Activated CD8-positive, alpha-beta memory T cell treated with anti-CD3 and anti-CD28 coated beads for 1 hour (primary cell): Measurements from ENCODE around the gene BRSK1.

Source experiments
- DNase-seq, 2 donors: peaks; one replicate each; pipeline ENCODE4 v3.0.0-alpha.2; 2020; ENCODE audit warnings: low read depth in 1 of 2; ENCODE audit errors: extremely low read depth in 1 of 2

BRSK1 gene

DNA sequence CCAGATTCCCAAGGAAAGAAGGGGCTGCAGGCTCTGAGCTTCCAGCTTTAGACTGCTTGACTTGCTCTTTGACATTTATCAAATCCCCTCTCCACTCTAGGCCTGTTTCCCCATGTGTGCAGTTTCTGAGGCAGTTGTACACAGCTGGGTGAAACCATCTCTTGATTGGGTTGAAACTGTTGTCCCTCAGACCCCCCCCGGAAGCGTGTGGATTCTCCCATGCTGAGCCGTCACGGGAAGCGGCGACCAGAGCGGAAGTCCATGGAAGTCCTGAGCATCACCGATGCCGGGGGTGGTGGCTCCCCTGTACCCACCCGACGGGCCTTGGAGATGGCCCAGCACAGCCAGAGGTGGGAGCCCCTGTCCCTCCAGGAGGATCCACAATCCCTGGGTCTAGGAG lies 19.7 kb downstream of the BRSK1 start:
- no peak for DNase-seq

GRCh38 chr19:55304279-55304978 lies 20.6 kb downstream of the BRSK1 start:
- DNase-seq = no peak

DNA sequence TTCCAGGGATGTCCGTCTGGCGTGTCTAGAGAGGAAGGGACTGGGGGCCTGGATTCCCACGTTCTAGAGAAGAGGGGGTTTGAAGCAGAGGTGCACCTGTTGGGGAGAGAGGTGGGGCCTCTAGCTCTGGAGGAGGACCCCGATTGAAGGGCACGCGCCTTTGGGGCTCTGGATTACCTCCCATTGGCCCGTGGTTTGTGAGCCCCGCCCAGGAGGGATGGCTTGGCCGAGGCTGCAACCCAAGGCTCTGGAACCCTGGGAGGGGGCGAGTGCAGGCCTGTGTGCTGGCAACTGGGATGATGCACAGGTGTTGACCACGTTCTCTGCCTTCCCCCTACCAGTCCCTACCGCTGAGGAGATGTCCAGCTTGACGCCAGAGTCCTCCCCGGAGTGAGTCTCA lies 21.2 kb downstream of the BRSK1 start:
- DNase-seq = no peak

GRCh38 chr19:55305491-55305890 lies 21.7 kb downstream of the BRSK1 start:
- DNase-seq = no peak

- DNase-seq = no peak
These were observed 22.3 kb downstream of the BRSK1 start for GRCh38 chr19:55305983-55306562.

DNA sequence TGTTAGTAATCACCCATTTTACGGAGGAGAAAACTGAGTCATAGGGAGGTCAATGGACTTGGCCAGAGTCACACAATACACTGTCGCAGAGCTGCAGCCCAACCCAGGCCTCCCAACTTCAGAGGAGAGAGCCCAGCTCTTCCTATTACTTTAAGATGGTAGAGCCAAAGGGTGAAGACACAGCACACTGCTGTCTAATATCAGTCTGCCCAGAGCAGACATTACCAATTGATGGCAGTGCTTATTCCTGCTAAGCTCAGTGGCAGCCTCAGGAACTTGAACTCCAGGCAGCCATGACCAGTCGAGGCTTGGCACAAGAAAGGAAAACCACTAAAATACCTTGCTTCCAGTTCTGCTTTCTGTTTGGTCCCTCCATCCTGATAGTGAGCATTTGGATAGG lies 22.9 kb downstream of the BRSK1 start:
- no peak for DNase-seq

- DNase-seq = no peak
These were observed 24.5 kb downstream of the BRSK1 start for GRCh38 chr19:55308281-55308680.

DNA sequence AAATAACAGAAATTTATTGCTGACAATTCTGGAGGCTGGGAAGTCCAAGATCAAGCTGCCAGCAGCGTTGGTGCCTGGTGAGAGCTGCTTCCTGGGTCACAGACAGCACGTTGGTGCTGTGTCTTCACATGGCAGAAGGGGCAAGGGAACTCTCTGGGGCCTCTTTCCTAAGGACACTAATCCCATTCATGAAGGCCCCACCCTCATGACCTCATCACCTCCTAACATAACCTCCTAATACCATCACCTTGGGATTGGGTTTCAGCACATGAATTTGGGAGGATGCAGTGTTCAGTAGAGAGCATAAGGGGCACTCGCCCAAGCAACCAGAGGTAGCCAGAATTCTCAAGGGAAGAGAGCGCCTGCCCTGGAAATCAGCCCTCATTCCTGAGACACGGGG lies 25.7 kb downstream of the BRSK1 start:
- no peak for DNase-seq

GRCh38 chr19:55310498-55310897 lies 26.7 kb downstream of the BRSK1 start:
- no peak for DNase-seq

DNA sequence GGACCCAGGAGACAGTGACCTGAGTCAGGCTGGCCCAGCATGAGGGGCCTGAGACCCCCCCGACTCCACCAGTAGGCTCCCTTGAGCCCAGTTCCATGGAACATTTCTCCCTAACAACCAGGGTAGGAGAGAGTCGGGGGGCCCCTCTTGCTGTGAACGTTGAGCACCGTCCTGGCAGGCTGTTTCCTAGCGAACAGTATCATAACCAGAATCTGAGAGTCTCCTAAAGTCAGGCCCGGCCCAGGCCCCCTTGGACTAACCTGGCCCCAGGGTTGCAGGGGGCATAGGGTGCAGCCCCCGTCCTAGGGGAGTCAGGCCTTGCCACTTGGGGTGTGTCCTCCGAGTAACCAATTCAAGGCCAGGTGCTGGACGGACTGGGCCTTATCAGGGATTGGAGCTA lies 27.6 kb downstream of the BRSK1 start:
- no peak for DNase-seq

DNA sequence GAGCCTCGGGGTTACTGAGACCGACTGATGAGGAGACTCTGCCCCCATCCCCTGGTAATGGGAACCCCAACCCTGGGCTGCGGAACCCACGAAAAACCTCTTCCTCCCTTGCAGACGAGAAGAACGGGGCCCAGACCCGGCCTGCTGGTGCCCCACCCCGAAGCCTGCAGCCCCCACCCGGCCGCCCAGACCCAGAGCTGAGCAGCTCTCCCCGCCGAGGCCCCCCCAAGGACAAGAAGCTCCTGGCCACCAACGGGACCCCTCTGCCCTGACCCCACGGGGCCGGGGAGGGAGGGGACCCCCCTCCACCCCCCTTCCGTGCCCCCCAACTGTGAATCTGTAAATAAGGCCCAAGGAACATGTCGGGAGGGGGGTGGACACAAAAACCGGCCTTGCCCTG lies 28.0 kb downstream of the BRSK1 start:
- DNase-seq = no peak

DNA sequence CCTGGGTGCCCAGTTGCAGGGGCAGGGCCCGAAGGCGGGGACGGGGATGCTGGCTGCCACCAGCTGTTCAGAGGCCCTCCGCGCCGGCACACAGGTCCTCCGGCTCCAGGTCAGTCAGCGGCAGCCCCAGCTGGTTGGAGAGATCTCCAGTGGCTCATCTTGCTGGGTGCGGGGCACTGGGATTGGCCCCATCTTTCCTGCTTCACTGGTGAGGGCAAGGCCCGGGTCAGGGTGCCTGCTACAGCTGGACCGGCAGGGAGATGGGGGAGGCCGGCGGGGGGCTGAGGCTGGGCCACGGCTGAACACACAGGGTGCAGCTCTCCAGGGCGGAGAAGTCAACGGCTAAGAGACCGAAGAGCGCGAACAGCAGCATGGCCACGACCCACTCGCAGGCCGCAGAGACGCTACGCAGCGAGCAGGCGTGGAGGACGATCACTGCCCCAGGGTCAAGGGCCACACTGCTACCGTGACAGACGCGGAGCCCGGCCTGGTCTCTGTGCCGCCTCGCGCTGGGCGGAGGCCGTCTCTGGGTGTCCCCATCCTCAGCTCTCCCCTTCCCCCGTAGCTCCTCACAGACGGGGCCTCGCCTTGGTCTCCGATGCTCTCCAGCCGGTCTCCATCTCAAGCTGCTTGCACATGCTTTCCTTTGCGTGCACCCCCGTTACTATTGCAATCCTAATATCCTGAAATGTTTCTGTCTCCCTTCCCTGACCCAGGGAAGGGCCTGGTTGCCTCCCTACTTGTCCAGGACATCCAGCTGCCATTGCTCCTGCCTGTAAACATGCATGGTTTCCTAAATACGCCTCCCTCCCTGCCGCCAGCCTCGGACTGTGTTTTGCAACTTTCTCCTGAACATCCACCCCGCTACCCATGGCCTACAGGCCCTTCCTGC lies 29.1 kb downstream of the BRSK1 start:
- no peak for DNase-seq

- no peak for DNase-seq
These were observed 30.6 kb downstream of the BRSK1 start for GRCh38 chr19:55314396-55314795.

DNA sequence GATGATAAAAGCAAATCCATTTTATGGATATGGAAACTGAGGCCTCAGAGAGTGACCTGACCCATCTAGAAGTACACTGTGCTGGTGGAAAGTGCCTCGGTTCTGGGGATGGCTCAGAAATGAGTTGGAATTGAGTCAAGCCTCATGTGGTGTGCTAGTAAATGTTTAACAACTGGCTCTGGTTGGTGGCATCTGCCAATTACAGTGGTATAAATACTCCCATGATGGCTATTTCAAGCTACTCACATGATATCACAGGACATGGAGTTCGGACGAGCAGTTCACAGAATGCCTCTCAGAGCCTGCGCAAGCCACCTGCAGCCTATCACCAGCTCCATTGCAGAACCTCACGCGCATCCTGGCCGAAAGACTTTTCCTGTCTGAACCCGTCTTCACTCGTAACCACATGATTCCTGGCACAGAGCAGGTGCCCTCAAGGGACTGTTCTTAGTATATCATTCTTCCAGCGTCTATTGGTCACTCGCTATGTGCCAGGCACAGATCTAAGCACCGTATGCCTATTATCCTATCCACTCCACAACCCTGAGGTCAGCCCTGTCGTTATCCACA lies 32.2 kb downstream of the BRSK1 start:
- DNase-seq = no peak

DNA sequence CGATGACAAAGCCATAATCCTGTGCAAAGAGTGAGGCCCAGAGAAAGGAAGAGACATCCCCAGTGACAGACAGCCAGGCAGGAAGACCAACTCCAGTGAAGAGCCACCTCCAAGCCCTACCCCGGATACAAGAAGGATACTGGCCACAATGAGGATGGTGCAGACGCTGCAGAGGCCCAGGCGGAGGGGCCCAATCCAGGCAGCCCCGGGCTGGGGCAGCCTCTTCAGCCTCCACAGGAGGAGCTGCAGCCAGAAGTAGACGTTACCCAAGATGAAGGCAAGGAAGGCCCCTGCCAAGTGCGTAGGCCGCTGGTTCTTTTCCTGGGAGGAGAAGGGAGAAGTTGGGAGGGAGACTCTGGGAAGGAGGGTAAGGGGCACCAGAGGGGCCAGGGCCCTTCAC lies 32.8 kb downstream of the BRSK1 start:
- DNase-seq = no peak

DNA sequence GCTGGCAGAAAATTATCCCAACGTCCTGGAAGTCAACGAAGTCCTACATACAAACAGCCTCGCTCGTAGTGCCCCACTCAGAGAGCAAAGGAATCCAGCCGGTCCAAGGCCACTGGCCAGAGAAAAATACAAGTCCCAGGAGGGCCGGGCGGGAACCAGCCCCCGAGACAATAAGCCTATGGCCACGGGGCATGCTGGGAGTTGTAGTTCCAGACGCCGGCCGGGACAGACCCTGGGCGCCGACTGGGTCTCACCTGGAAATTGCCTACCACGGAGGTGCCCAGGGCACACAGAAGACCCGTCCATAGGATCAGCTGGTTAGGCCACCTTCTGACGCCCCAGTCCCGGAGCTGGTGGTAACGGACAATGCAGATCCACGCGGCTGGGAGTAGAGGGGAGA lies 36.0 kb downstream of the BRSK1 start:
- DNase-seq = no peak

GRCh38 chr19:55320844-55321419 lies 37.1 kb downstream of the BRSK1 start:
- no peak for DNase-seq

- DNase-seq = no peak
These were observed 37.8 kb downstream of the BRSK1 start for GRCh38 chr19:55321466-55322137.

- no peak for DNase-seq
These were observed 38.5 kb downstream of the BRSK1 start for GRCh38 chr19:55322204-55322885.

DNA sequence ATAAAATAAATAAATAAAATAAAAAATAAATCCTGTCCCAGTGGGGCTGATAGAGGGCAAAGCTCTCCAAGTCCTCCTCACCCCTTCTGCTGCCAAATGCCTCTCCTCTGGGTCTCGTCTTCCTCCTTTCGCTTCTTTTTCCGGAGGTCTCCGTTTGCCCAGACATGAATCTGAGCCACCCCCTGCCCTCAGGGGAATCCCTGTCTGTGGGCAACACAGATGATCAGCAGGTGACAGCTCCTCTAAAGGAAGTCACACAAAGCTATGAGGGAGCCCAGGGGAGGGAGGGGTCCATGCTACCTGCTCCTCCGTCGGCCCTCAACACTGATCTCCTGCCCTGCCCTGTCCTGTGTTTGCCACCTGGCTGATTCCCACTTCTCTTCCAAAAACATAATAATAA lies 40.9 kb downstream of the BRSK1 start:
- DNase-seq = no peak
